Measurements from ENCODE around the gene OR10R2. TPM values are rescaled to one million over a fixed set of nuclear protein-coding genes. Genes with fewer than 3 reads are reported as not detected.

Gene OR10R2
- total RNA-seq, 4 donors from 2014 or later, result not detected

DNA sequence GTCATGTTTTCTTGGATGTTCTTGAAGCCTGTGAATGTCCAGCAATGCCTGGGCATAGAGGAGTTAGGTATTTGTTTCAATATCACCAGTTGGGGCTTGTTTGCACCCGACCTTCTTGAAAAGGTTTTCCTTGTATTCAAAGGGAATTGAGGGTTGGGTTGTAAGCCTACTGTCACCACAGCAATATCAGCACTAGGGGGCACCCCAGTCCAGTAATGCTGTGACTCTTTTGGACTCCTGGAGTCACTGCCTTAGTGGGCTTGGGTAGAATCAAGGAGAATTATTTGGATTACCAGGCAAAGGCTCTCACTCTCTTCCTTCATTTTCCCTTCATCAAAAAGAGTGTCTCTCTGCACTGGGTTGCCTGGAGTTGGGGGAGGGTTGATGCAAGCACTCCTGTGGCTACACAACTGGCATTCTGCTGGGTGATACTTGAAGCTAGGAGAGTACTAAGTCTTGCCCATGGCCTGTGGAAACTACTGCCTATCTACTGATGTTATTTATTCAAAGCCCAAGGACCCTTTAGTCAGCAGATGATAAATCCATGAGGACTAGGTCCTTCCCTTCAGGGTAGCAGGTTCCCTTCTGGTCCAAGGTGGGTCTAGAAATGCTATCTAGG lies 34.5 kb downstream of the OR10R2 start:
- TF ChIP-seq, protein P1, sequence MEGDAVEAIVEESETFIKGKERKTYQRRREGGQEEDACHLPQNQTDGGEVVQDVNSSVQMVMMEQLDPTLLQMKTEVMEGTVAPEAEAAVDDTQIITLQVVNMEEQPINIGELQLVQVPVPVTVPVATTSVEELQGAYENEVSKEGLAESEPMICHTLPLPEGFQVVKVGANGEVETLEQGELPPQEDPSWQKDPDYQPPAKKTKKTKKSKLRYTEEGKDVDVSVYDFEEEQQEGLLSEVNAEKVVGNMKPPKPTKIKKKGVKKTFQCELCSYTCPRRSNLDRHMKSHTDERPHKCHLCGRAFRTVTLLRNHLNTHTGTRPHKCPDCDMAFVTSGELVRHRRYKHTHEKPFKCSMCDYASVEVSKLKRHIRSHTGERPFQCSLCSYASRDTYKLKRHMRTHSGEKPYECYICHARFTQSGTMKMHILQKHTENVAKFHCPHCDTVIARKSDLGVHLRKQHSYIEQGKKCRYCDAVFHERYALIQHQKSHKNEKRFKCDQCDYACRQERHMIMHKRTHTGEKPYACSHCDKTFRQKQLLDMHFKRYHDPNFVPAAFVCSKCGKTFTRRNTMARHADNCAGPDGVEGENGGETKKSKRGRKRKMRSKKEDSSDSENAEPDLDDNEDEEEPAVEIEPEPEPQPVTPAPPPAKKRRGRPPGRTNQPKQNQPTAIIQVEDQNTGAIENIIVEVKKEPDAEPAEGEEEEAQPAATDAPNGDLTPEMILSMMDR (IDR thresholded peaks at IDR 0.05; ENCODE audit: low read depth), result no peak

DNA sequence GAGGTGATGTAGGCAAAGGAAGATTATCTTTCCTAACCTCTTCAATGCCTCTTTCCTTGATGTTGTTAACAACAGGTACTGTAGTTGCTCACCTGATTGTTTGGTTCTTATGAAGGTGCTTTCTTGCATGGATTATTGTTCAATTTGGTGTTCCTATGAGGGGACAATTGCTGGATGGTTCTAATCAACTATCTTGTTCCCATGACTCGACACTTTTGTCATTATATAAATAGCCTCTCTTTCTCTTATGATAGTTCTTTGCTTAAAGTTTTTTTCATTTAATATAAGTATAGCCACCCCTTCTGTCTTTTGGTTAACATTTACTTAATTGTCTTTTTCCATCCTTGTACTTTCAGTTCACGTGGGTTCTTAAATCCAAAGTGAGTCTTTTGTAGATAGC lies 35.5 kb downstream of the OR10R2 start:
- TF ChIP-seq, protein P1 (IDR thresholded peaks at IDR 0.05; ENCODE audit: low read depth), result no peak

DNA sequence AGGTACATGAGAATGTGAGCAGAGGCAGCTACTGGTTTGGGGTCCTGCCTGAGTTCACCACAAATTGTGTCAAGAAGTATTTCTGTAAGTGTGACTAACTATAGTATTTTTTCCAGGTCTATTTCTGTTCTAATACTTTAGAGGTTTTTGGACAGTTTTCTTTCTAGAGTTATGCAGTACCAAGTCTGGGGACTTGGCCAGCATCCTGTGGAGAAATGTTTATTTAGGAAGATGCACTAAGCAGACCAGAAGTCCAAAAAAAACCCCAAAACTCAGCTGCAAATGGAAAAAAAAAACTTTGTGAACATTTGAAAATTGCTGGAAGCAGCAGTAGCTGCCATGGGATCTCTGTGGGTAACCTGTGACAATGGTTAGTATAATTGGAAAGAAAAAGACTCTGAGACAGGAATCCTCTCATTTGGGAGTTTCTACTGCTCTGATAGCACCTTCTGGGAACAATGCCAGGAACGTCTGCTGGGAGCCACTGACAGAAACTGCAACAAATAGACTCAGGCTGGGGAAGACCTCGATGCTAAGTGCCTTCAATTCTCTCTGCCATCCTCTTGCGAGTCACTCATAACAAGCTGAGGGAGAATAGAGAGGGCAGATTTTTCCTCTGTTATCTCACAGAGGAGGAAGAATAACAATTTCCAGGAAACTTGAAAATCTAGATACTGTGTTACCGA lies 37.6 kb downstream of the OR10R2 start:
- TF ChIP-seq, protein P1 (IDR thresholded peaks at IDR 0.05; ENCODE audit: low read depth), result no peak

DNA sequence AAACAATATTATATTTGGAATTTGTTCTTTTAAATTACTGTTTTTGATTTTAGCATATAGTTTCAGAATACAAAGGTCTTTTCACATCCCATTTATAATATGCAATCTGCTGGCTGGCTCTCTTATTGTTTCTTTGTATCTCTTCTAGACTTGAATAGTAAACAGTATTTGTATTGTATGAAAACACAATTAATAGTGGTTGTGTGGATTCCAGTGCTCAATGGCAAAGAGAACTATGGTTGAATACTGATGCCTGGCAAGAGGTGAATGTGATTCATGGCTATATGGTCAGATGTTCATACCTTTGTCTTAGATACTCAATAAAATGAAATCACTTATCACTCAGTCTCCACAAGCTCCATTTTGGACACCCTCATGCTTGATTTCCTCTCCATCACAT lies 44.9 kb downstream of the OR10R2 start:
- TF ChIP-seq, protein P1 (IDR thresholded peaks at IDR 0.05; ENCODE audit: low read depth), result no peak

DNA sequence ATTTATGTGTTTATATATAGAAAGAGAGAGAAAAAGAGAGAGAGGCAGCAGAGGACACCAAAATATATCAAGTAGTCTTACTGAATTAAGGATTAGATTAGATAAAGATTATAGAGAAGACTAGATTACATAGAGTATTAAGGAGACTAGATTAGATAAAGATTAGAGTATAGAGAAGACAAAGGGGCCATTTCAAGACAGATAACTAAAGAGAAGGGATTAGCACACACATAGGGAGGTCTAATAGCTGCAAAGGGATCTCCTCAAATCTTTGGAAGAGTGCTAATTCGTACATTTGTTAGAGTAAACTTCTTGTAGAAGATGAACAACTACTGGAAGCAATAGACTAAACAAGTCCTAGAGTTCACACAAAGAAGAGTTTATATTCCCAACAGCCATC lies 48.0 kb downstream of the OR10R2 start:
- TF ChIP-seq, protein P1 (IDR thresholded peaks at IDR 0.05; ENCODE audit: low read depth), result no peak

DNA sequence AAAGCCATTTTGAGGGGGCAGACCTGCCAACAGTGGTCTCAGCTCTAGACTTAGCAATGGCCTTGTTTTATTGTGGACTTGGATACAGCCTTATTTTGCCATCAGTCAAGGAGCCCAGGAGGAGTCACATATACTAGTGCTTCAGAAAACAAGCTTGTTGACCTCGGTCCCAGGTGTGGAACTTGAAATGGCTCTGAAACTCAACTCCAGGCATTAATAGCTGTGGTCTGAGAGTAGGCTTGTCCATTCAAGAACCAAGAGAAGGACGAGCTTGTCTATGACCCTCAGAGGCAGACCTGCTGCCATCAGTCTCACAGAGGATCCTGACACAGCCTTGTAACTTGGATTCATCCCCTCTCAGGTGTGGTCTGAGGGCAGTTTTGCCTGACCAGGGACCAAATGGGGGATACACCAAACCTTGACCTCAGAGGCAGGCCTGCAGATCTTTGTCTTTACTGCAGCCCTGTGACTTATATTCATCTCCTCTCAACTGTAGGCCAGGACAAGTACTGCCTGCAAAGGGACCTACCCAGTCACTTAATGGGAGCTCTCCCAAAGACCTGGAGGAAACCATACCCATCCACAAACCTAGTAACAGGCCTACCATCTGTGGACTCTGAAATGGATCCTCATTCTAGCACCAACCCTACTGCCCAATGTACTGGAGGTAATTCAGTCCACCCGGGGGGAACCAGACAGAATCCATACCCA lies 49.1 kb downstream of the OR10R2 start:
- TF ChIP-seq, protein P1 (IDR thresholded peaks at IDR 0.05; ENCODE audit: low read depth), result no peak

DNA sequence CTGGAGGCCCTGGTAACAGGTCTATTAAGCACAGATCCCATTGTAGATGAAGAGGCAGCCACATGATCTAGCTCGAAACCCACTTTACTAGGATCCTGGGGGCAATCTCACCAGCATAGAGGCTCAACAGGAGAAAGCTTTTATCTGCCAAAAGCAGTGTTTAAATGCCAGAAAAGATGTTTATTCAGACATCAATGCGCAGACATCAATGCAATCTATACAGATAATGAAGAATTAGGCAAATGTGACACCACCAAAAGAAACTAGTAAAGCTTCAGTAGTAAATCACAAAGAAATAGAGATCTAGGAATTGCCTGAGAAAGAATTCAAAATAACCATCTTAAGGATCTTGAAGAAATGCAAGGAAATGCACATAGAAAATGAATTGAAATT lies 49.6 kb downstream of the OR10R2 start:
- TF ChIP-seq, protein P1 (IDR thresholded peaks at IDR 0.05; ENCODE audit: low read depth), result no peak

Data from subcutaneous adipose tissue (tissue), 4 donors.